ENCODE measurements around the gene KDSR.

The KDSR gene

DNA sequence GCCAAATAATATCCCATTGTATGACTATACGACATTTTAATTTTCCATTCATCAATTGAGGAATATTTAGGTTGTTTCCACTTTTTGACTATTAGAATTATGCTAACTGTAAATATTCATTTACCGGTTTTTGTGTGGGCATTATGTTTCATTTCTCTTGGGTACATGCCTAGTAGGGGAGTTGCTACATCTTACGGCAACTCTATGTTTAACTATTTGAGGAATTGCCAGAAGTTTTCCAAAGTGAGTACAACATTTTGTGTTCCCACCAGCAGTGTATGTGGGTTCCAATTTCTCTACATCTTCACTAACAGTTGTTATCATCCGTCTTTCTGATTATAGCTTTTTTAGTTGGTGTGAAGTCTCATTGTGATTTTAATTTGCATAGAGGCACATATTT, 1.6 kb upstream of the KDSR start:
- no peak for TF ChIP-seq POLR2AphosphoS5 (IDR thresholded peaks at IDR 0.05; ENCODE audit: low read depth)
- TF ChIP-seq SPI1 (IDR thresholded peaks at IDR 0.05; ENCODE audit: borderline replicate concordance, low read depth), result no peak
- TF ChIP-seq GABPA (IDR thresholded peaks at IDR 0.05; ENCODE audit: low read depth), result no peak
- TF ChIP-seq, protein P1, sequence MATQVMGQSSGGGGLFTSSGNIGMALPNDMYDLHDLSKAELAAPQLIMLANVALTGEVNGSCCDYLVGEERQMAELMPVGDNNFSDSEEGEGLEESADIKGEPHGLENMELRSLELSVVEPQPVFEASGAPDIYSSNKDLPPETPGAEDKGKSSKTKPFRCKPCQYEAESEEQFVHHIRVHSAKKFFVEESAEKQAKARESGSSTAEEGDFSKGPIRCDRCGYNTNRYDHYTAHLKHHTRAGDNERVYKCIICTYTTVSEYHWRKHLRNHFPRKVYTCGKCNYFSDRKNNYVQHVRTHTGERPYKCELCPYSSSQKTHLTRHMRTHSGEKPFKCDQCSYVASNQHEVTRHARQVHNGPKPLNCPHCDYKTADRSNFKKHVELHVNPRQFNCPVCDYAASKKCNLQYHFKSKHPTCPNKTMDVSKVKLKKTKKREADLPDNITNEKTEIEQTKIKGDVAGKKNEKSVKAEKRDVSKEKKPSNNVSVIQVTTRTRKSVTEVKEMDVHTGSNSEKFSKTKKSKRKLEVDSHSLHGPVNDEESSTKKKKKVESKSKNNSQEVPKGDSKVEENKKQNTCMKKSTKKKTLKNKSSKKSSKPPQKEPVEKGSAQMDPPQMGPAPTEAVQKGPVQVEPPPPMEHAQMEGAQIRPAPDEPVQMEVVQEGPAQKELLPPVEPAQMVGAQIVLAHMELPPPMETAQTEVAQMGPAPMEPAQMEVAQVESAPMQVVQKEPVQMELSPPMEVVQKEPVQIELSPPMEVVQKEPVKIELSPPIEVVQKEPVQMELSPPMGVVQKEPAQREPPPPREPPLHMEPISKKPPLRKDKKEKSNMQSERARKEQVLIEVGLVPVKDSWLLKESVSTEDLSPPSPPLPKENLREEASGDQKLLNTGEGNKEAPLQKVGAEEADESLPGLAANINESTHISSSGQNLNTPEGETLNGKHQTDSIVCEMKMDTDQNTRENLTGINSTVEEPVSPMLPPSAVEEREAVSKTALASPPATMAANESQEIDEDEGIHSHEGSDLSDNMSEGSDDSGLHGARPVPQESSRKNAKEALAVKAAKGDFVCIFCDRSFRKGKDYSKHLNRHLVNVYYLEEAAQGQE (IDR thresholded peaks at IDR 0.05; ENCODE audit: insufficient replicate concordance, low read depth), result no peak
- no peak overlapping the region for H3K27ac ChIP-seq (replicated peaks)
- DNase-seq (ENCODE audit: low read depth in 1 of 2, low spot score in 1 of 2), result no peak
- no peak overlapping the region for H3K4me3 ChIP-seq (replicated peaks; ENCODE audit: insufficient read depth, low read length)
- no peaks in the 10 kb centered on the region for H3K27me3 ChIP-seq (ENCODE audit: insufficient read depth, poor library complexity, severe bottlenecking)

- peak overlapping the region; percentile 52 for H3K27ac ChIP-seq (replicated peaks)
- TF ChIP-seq POLR2AphosphoS5 (IDR thresholded peaks at IDR 0.05; ENCODE audit: low read depth) (no peak), SPI1 (IDR thresholded peaks at IDR 0.05; ENCODE audit: borderline replicate concordance, low read depth) (no peak)
- TF ChIP-seq, protein P2, sequence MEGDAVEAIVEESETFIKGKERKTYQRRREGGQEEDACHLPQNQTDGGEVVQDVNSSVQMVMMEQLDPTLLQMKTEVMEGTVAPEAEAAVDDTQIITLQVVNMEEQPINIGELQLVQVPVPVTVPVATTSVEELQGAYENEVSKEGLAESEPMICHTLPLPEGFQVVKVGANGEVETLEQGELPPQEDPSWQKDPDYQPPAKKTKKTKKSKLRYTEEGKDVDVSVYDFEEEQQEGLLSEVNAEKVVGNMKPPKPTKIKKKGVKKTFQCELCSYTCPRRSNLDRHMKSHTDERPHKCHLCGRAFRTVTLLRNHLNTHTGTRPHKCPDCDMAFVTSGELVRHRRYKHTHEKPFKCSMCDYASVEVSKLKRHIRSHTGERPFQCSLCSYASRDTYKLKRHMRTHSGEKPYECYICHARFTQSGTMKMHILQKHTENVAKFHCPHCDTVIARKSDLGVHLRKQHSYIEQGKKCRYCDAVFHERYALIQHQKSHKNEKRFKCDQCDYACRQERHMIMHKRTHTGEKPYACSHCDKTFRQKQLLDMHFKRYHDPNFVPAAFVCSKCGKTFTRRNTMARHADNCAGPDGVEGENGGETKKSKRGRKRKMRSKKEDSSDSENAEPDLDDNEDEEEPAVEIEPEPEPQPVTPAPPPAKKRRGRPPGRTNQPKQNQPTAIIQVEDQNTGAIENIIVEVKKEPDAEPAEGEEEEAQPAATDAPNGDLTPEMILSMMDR (IDR thresholded peaks at IDR 0.05; ENCODE audit: insufficient read depth, low read length), result no peak
- TF ChIP-seq, protein P1 (IDR thresholded peaks at IDR 0.05; ENCODE audit: insufficient replicate concordance, low read depth), result no peak
- peak overlapping the region; percentile 96 for H3K4me3 ChIP-seq (replicated peaks; ENCODE audit: insufficient read depth, low read length)
- H3K27me3 ChIP-seq (ENCODE audit: insufficient read depth, poor library complexity, severe bottlenecking), result no peaks in the 10 kb centered on the region
- DNase-seq (ENCODE audit: low read depth in 1 of 2, low spot score in 1 of 2), result peak in 1 of 2 experiments; percentile 58
These were observed 573 bp downstream of the KDSR start for GRCh38 chr18:63366213-63367052.

DNA sequence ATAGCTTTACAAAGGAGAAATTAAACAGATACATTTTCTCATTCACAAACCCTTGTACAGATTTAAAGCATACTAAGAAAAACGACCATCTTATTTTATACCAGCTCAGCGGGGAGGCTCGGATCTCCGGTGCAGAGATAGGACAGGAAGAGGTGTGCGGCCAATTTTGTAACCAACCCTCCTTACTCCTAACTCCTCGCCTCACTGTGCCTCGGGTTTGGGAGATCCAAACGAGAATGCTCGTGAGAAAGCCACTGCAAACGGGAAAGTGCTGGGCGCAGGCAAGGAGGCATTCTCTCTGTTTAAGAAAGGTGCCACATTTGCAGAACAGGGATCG, 1.2 kb downstream of the KDSR start:
- H3K4me3 ChIP-seq (replicated peaks; ENCODE audit: insufficient read depth, low read length), result peak overlapping the region; percentile 96
- DNase-seq (ENCODE audit: low read depth in 1 of 2, low spot score in 1 of 2), result no peak
- H3K27me3 ChIP-seq (ENCODE audit: insufficient read depth, poor library complexity, severe bottlenecking), result no peaks in the 10 kb centered on the region
- TF ChIP-seq SPI1 (IDR thresholded peaks at IDR 0.05; ENCODE audit: borderline replicate concordance, low read depth) (no peak), GABPA (IDR thresholded peaks at IDR 0.05; ENCODE audit: low read depth) (no peak), POLR2AphosphoS5 (IDR thresholded peaks at IDR 0.05; ENCODE audit: low read depth) (no peak)
- TF ChIP-seq, protein P2 (IDR thresholded peaks at IDR 0.05; ENCODE audit: insufficient read depth, low read length), result no peak
- TF ChIP-seq, protein P1 (IDR thresholded peaks at IDR 0.05; ENCODE audit: insufficient replicate concordance, low read depth), result no peak
- H3K27ac ChIP-seq (replicated peaks), result no peak overlapping the region

Measured in HL-60 (cell line).